RWPE2 (cell line): ENCODE results near the gene TRIM9.
"Not testable (repeated sequence)": the region's sequence is repeated elsewhere in the genome, so short reads cannot be mapped to it uniquely, and the experiment has no call there.

Experiments used
- ATAC-seq: fragments of 200-7000 bp; cut with Tn5 transposase; 3 replicates; pipeline ENCODE4 v1.9.1; 2021; ENCODE audit warnings: low read depth
- DNase-seq: peaks from one replicate; pipeline ENCODE4 v3.0.0-alpha.2; 2020; ENCODE audit warnings: low spot score
- H3K27ac ChIP-seq: fragments of 450-650 bp; 2 replicates; pipeline ENCODE4 v1.5.1; 2017; ENCODE audit warnings: mild to moderate bottlenecking; ENCODE audit not compliant: poor library complexity, severe bottlenecking
- H3K27me3 ChIP-seq: fragments of 250-450 bp; sonication (Bioruptor Pico); 2 replicates; pipeline ENCODE4 v1.5.1; 2021; ENCODE audit warnings: mild to moderate bottlenecking, moderate library complexity; ENCODE audit not compliant: insufficient read depth, poor library complexity, severe bottlenecking
- H3K36me3 ChIP-seq: fragments of 250-450 bp; sonication (Bioruptor Pico); 2 replicates; pipeline ENCODE4 v1.5.1; 2020; ENCODE audit warnings: low read depth, mild to moderate bottlenecking, moderate library complexity
- H3K4me1 ChIP-seq: fragments of 250-450 bp; sonication (Bioruptor Pico); 2 replicates; pipeline ENCODE4 v1.5.1; 2021; ENCODE audit warnings: mild to moderate bottlenecking, moderate library complexity; ENCODE audit not compliant: insufficient read depth, poor library complexity, severe bottlenecking
- H3K4me3 ChIP-seq: fragments of 250-450 bp; sonication (Bioruptor Pico); 2 replicates; pipeline ENCODE4 v1.5.1; 2021; ENCODE audit warnings: mild to moderate bottlenecking, moderate library complexity; ENCODE audit not compliant: severe bottlenecking
- H3K9me3 ChIP-seq: fragments of 250-450 bp; sonication (Bioruptor Pico); 2 replicates; pipeline ENCODE4 v1.5.1; 2021; ENCODE audit warnings: mild to moderate bottlenecking, moderate library complexity; ENCODE audit not compliant: severe bottlenecking
- TF ChIP-seq, protein P1 (sequence below): fragments of 450-650 bp; IDR thresholded peaks from one replicate; pipeline ENCODE4 v1.5.1; 2017; ENCODE audit warnings: mild to moderate bottlenecking, moderate library complexity; ENCODE audit not compliant: poor library complexity, severe bottlenecking

Gene TRIM9

DNA sequence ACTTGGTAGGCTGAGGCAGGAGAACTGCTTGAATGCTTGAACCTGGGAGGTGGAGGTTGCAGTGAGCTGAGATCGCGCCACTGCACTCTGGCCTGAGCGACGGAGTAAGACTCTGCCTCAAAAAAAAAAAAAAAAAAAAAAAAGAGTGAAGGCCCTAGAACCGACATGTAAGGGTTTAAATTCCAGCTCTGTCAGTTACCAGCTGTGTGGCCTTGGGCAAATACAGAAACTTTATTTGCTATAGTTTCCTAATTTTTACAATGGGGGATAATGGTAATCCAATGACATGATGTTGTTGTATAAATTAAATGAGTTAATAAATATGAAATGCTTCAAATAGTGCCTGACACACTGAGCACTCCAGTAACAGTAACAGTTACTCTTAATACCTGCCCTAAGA is 131.0 kb downstream of the TRIM9 start:
- DNase-seq (no peak), ATAC-seq (no peak)
- peaks cover 21% of the 10 kb centered on the region for H3K4me1 ChIP-seq
- TF ChIP-seq, protein P1, sequence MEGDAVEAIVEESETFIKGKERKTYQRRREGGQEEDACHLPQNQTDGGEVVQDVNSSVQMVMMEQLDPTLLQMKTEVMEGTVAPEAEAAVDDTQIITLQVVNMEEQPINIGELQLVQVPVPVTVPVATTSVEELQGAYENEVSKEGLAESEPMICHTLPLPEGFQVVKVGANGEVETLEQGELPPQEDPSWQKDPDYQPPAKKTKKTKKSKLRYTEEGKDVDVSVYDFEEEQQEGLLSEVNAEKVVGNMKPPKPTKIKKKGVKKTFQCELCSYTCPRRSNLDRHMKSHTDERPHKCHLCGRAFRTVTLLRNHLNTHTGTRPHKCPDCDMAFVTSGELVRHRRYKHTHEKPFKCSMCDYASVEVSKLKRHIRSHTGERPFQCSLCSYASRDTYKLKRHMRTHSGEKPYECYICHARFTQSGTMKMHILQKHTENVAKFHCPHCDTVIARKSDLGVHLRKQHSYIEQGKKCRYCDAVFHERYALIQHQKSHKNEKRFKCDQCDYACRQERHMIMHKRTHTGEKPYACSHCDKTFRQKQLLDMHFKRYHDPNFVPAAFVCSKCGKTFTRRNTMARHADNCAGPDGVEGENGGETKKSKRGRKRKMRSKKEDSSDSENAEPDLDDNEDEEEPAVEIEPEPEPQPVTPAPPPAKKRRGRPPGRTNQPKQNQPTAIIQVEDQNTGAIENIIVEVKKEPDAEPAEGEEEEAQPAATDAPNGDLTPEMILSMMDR: no peak
- no peaks in the 10 kb centered on the region for H3K9me3 ChIP-seq
- no peaks in the 10 kb centered on the region for H3K36me3 ChIP-seq
- peak overlapping the region; percentile 35 for H3K27ac ChIP-seq
- no peaks in the 10 kb centered on the region for H3K27me3 ChIP-seq
- H3K4me3 ChIP-seq: no peak overlapping the region

DNA sequence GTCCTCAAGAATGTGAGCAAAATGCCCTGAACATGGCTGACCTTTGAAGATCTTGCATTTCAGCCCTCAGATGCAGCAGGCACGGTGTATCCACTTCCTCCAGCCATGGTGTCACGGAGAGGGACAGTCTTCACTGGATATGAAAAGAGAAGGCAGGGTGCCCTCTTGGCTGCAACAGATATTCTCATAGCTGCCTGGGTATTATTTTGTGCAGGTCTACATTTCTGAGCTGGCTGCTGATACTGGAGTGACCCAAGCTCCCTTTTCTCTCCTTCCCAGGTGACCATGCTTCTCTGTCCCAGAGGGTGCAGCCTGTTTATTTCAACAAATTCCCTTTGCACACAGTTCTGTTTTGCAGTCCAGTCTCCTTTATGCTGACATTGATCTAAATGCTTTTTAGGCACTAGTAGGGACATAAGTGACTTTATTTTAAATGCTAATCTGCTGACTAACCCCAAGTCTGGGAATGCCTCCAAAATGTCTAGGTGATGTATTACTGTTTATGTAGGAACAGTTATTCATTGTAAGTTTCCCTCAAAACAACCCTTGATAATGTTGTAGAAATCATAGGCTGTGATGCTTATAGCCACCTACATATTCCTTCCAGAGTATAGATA is 133.2 kb downstream of the TRIM9 start:
- DNase-seq: no peak
- no peak overlapping the region for H3K4me3 ChIP-seq
- peak; percentile 78 for ATAC-seq

DNA sequence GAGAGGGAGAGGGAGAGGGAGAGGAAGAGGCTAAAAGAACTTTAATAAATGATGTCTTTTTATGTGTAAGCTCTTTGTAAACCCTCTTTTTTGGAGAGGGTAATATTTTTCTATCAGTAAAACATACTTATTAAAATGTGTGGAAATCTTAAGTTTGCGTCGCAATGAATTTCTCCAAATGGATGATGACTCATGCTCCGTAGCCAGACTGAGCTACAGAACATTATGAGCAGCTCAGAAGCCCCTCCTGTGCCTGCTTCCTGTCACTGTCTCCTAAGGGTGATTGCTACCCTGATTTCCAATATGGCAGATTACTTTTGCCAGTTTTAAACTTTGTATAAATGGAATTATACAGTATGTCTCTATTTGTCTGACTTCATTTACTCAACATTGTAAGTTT is 137.6 kb downstream of the TRIM9 start:
- ATAC-seq: no peak
- no peak overlapping the region for H3K4me3 ChIP-seq
- H3K36me3 ChIP-seq: no peaks in the 10 kb centered on the region
- no peak for DNase-seq
- peak overlapping the region; percentile 94 for H3K27ac ChIP-seq
- TF ChIP-seq, protein P1: no peak
- no peaks in the 10 kb centered on the region for H3K27me3 ChIP-seq
- H3K4me1 ChIP-seq: peaks cover 29% of the 10 kb centered on the region
- H3K9me3 ChIP-seq: no peaks in the 10 kb centered on the region

More for the DNA sequence above, 133.2 kb downstream of the TRIM9 start:
- TF ChIP-seq, protein P1: no peak
- Histone ChIP-seq H3K4me1 (peaks cover 21% of the 10 kb centered on the region), H3K27ac (peak overlapping the region; percentile 40), H3K9me3 (no peaks in the 10 kb centered on the region), H3K36me3 (no peaks in the 10 kb centered on the region), H3K27me3 (no peaks in the 10 kb centered on the region)

DNA sequence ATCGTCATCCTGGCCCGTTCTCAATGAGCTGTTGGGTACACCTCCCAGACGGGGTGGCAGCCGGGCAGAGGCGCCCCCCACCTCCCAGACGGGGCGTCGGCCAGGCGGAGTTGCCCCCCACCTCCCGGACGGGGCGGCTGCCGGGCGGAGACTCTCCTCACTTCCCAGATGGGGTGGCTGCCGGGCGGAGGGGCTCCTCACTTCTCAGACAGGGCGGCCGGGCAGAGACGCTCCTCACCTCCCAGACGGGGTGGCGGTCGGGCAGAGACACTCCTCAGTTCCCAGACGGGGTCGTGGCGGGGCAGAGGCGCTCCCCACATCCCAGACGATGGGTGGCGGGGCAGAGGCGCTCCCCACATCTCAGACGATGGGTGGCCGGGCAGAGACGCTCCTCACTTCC is 138.5 kb downstream of the TRIM9 start:
- H3K4me3 ChIP-seq, H3K36me3 ChIP-seq, ATAC-seq, H3K27me3 ChIP-seq, H3K9me3 ChIP-seq, DNase-seq: not testable (repeated sequence)
- peak overlapping the region; percentile 94 for H3K27ac ChIP-seq
- H3K4me1 ChIP-seq: peaks cover 21% of the 10 kb centered on the region

DNA sequence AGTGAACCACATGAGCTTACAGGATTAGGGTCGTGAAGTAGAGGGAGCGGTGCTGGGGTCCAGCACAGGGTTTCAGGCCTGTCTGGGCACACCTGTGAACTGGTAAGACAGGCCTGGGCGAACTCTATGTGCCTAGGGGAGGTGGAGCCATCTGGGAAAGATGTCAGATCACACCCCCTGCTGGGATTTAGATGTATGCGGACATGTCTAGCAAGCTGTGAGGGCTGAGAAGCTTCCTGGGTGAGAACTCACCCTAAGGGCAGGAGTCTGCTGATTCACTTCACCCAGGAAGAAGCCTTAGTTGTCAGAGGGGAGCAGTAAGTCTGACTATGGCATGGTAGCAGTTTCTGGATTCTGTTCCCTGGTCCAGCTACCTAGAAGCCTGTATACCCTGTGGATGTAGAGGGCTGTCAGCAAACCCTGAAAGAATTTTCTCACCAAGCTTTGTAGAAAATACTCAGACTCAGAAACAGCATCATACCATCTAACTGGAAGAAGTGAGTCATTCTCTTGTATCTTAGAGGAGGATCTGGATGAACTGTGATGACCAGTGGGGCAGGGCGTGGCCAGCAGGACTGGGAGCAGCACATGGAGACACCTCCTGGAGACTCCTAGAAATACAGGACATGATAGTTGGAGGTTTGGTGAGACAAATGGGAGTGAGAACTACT is 139.4 kb downstream of the TRIM9 start:
- peak; percentile 91 for ATAC-seq

More for the DNA sequence above, 139.4 kb downstream of the TRIM9 start:
- H3K27me3 ChIP-seq: no peaks in the 10 kb centered on the region
- DNase-seq: peak; percentile 98
- TF ChIP-seq, protein P1: peak; percentile 58
- no peaks in the 10 kb centered on the region for H3K36me3 ChIP-seq
- peak overlapping the region; percentile 94 for H3K27ac ChIP-seq
- H3K4me1 ChIP-seq: peaks cover 19% of the 10 kb centered on the region
- no peak overlapping the region for H3K4me3 ChIP-seq
- H3K9me3 ChIP-seq: no peaks in the 10 kb centered on the region
